Heart left ventricle (tissue), 16 donors: ENCODE data around the gene QDPR. TPM values are rescaled to one million over a fixed set of nuclear protein-coding genes. Genes with fewer than 3 reads are reported as not detected.

Experiments
- ATAC-seq, 4 donors: fragments of 200-7000 bp; cut with Tn5 transposase; one replicate each; pipeline ENCODE4 v1.9.1; 2020 to 2022; ENCODE audit warnings: moderate library complexity in 4 of 4, mild to moderate bottlenecking in 3 of 4, moderate number of reproducible peaks in 1 of 4
- DNase-seq, 5 donors: peaks; one replicate each; pipeline ENCODE4 v3.0.0-alpha.2; 2020
- H3K27ac ChIP-seq, 12 donors: fragments of 200-600 bp; sonication (generic) in 4 of 12; one replicate each; pipeline versions ENCODE4 v1.5.0 to v1.8.0; 2016 to 2022; ENCODE audit warnings: mild to moderate bottlenecking in 2 of 12
- H3K27me3 ChIP-seq, 9 donors: fragments of 200-600 bp; sonication (generic) in 2 of 9; one replicate each; pipeline versions ENCODE4 v1.5.1 to v1.8.0; 2016 to 2022; ENCODE audit warnings: mild to moderate bottlenecking in 3 of 9
- H3K36me3 ChIP-seq, 9 donors: fragments of 200-600 bp; sonication (generic) in 2 of 9; one replicate each; pipeline versions ENCODE4 v1.5.0 to v1.8.0; 2018 to 2022; ENCODE audit warnings: mild to moderate bottlenecking in 2 of 9
- H3K4me1 ChIP-seq, 12 donors: fragments of 200-600 bp; sonication (generic) in 4 of 12; one replicate each; pipeline versions ENCODE4 v1.5.0 to v1.8.0; 2016 to 2022; ENCODE audit warnings: mild to moderate bottlenecking in 3 of 12
- H3K4me3 ChIP-seq, 12 donors: fragments of 200-600 bp; sonication (generic) in 4 of 12; one replicate each; pipeline versions ENCODE4 v1.5.0 to v1.8.0; 2017 to 2022; ENCODE audit warnings: mild to moderate bottlenecking in 9 of 12, moderate library complexity in 4 of 12
- H3K9me3 ChIP-seq, 12 donors: fragments of 200-600 bp; sonication (generic) in 4 of 12; one replicate each; pipeline versions ENCODE4 v1.5.0 to v1.8.0; 2016 to 2022; ENCODE audit warnings: mild to moderate bottlenecking in 1 of 12
- CTCF ChIP-seq, 12 donors: fragments of 200-600 bp; sonication (generic) in 4 of 12; IDR thresholded peaks; one replicate each; pipeline versions ENCODE4 v1.5.0 to v1.8.0; 2018 to 2022; ENCODE audit warnings: antibody characterized with exemption in 12 of 12, mild to moderate bottlenecking in 5 of 12
- POLR2A ChIP-seq, 2 donors: fragments of 450-650 bp; IDR thresholded peaks; one replicate each; pipeline ENCODE4 v1.6.1; 2017; ENCODE audit warnings: antibody characterized with exemption in 2 of 2, mild to moderate bottlenecking in 2 of 2, moderate library complexity in 2 of 2
- WGBS, 4 donors: extraction: QIAGEN DNeasy Blood & Tissue Kit in 2 of 4; methylation state at CpG; one replicate each; pipeline versions ENCODE4 v1.1.5 to v1.1.7; 2013 to 2018; 5-methylcytosine and 5-hydroxymethylcytosine counted together
- intact Hi-C, 10 donors: fragments of 100-400 bp; cut with DNase I; formaldehyde crosslinking; loops; one replicate each; pipeline versions ENCODE4 v1.11.1 to v1.14.2; 2022
- polyA plus RNA-seq, 2 donors: library from polyadenylated mRNA; stranded (reverse); fragments of 200-250 nt; gene quantifications; one replicate each; pipeline ENCODE4 v1.2.3, GENCODE V29; 2013
- total RNA-seq, 9 donors: library from RNA; depleted of rRNA in 2 of 9; stranded (reverse); fragments of >200 nt in 2 of 9; fragmentation: NEBNext Ultra II Directional in 3 of 9; extraction: Animal tissue kit (Norgen Biotek cat#: 25700) in 3 of 9; gene quantifications; one replicate each; pipeline versions ENCODE4 v1.1.0 to v1.2.4, GENCODE V29; 2016 to 2023
- donor health status: ischemic (EF 13 %, LVEDD 7.1; RV severe dilation, severe dysfunction).
- donor health status: healthy with polysubstance abuse.
- donor health status: DM: no; HTN: yes; CAD: no.
- donor health status: DM: no; HTN: no; CAD: no.
- donor health status: ischemic (EF 25% LVEDD 6.9; RV normal size, moderate dysfunction).
- donor health status: ischemic (EF 25% LVEDD 5.7; RV mildly dilated, moderate dysfunction).
- donor health status: healthy.
- donor health status: DM: yes; HTN: yes; CAD: no.
- donor health status: ischemic (EF 35%, LVEDD 5.7; RV mildly dilated, moderate dysfunction).
- donor health status: nonischemic (EF 11% LVEDD 7.7; RV severe dilation, severe dysfunction).
- donor health status: DM: yes; HTN: yes; CAD: no.
- donor health status: PGD.
- donor health status: ischemic (EF 29% LVEDD 5.4; RV normal size, mild dysfunction).
- donor health status: nonischemic (EF 23%, LVEDD 6.1; RV moderate dilation, normal function).

QDPR gene
- total and polyA plus RNA-seq, 11 donors: 22.7 to 66.2 (median 42.5) TPM

GRCh38 chr4:17475481-17475880 is 36.4 kb downstream of the QDPR start:
- no peaks in the 10 kb centered on the region for H3K27me3 ChIP-seq
- intact Hi-C loops: loop anchor here in 1 of 10 donors (10.0 kb wide), 1 partner anchor 121 kb away; no protein-coding TSS in a partner anchor
- ATAC-seq: no peak
- H3K27ac ChIP-seq: no peak overlapping the region
- TF ChIP-seq POLR2A (IDR thresholded peaks at IDR 0.05) (no peak), CTCF (IDR thresholded peaks at IDR 0.05) (no peak)
- peaks cover 0 to 6% (median 0%) of the 10 kb centered on the region in 9 donors for H3K36me3 ChIP-seq
- peaks cover 0 to 11% (median 0%) of the 10 kb centered on the region in 12 donors for H3K9me3 ChIP-seq
- H3K4me3 ChIP-seq: no peak overlapping the region
- DNase-seq: no peak
- H3K4me1 ChIP-seq: peaks cover 0 to 4% (median 0%) of the 10 kb centered on the region in 12 donors

- Histone ChIP-seq H3K27ac (no peak overlapping the region), H3K27me3 (no peaks in the 10 kb centered on the region), H3K36me3 (no peaks in the 10 kb centered on the region), H3K4me3 (no peak overlapping the region), H3K9me3 (no peaks in the 10 kb centered on the region), H3K4me1 (peaks cover 0 to 6% (median 0%) of the 10 kb centered on the region in 12 donors)
- ATAC-seq (peak in 3 of 4 donors; percentile 29 to 34 (median 33)), DNase-seq (no peak)
- intact Hi-C loops: loop anchor here in 6 of 10 donors (2.0 to 10.0 kb wide), 7 partner anchors 115 to 1445 kb away; no protein-coding TSS in a partner anchor
- TF ChIP-seq CTCF (IDR thresholded peaks at IDR 0.05) (no peak), POLR2A (IDR thresholded peaks at IDR 0.05) (no peak)
- WGBS, 4 donors: 59 to 67% (median 64%) methylated on average over 11 of the region's 11 CpGs
Observed at GRCh38 chr4:17469931-17470674, 41.8 kb downstream of the QDPR start.

GRCh38 chr4:17468619-17469221 is 43.2 kb downstream of the QDPR start:
- DNase-seq: peak in 1 of 5 donors; percentile 27
- no peaks in the 10 kb centered on the region for H3K36me3 ChIP-seq

More at GRCh38 chr4:17468619-17469221, 43.2 kb downstream of the QDPR start:
- intact Hi-C loops: loop anchor here in 3 of 10 donors (10.0 kb wide), 2 partner anchors 1184 to 1444 kb away; no protein-coding TSS in a partner anchor
- Histone ChIP-seq H3K4me1 (peaks cover 0 to 6% (median 0%) of the 10 kb centered on the region in 12 donors), H3K27ac (no peak overlapping the region), H3K4me3 (no peak overlapping the region), H3K27me3 (no peaks in the 10 kb centered on the region), H3K9me3 (no peaks in the 10 kb centered on the region)
- 44 to 60% (median 50%) methylated on average over 9 of the region's 9 CpGs for WGBS, 4 donors
- peak; percentile 33 to 70 (median 54) for TF ChIP-seq CTCF (IDR thresholded peaks at IDR 0.05)
- TF ChIP-seq POLR2A (IDR thresholded peaks at IDR 0.05): no peak
- no peak for ATAC-seq
